HEK293T (cell line): ENCODE measurements around the gene PCED1B.

Source experiments
- CTCF ChIA-PET: fragments of 350-600 bp; formaldehyde crosslinking; extraction: SDS; loops from one replicate; lab custom pipeline; 2021; ENCODE audit warnings: antibody characterized with exemption, inconsistent platforms; lab: Yijun Ruan, JAX
- POLR2A ChIA-PET: fragments of 350-600 bp; formaldehyde crosslinking; extraction: SDS; loops from one replicate; lab custom pipeline; 2020; ENCODE audit warnings: antibody characterized with exemption, inconsistent platforms; lab: Yijun Ruan, JAX
- DNase-seq: peaks from one replicate; pipeline ENCODE4 v3.0.0; 2012; ENCODE audit warnings: mixed read lengths; ENCODE audit errors: extremely low spot score
- ARNT ChIP-seq: fragments of 450-650 bp; IDR thresholded peaks from 2 replicates; pipeline ENCODE4 v1.6.1; 2017; ENCODE audit warnings: mild to moderate bottlenecking
- BHLHE40 ChIP-seq: fragments of 450-650 bp; IDR thresholded peaks from 2 replicates; pipeline ENCODE4 v1.6.1; 2016; ENCODE audit warnings: mild to moderate bottlenecking, moderate library complexity, borderline replicate concordance
- CTBP1 ChIP-seq: fragments of 450-650 bp; IDR thresholded peaks from 2 replicates; pipeline ENCODE4 v1.6.1; 2016; ENCODE audit warnings: borderline replicate concordance
- ELF4 ChIP-seq: fragments of 450-650 bp; IDR thresholded peaks from 2 replicates; pipeline ENCODE4 v1.6.1; 2017; ENCODE audit warnings: antibody characterized with exemption
- FOXA1 ChIP-seq: fragments of 450-650 bp; IDR thresholded peaks from 2 replicates; pipeline ENCODE4 v1.6.1; 2016; ENCODE audit warnings: mild to moderate bottlenecking
- FOXK2 ChIP-seq: fragments of 450-650 bp; IDR thresholded peaks from 2 replicates; pipeline ENCODE4 v1.6.1; 2016; ENCODE audit warnings: mild to moderate bottlenecking
- FOXM1 ChIP-seq: fragments of 450-650 bp; IDR thresholded peaks from 2 replicates; pipeline ENCODE4 v1.6.1; 2017; ENCODE audit warnings: mild to moderate bottlenecking, borderline replicate concordance
- HDGF ChIP-seq: fragments of 450-650 bp; IDR thresholded peaks from 2 replicates; pipeline ENCODE4 v1.6.1; 2017; ENCODE audit warnings: antibody characterized with exemption, borderline replicate concordance
- L3MBTL2 ChIP-seq: fragments of 450-650 bp; conservative IDR thresholded peaks from 2 replicates; pipeline ENCODE4 v1.6.1; 2016; ENCODE audit warnings: mild to moderate bottlenecking
- LEF1 ChIP-seq: fragments of 450-650 bp; IDR thresholded peaks from 2 replicates; pipeline ENCODE4 v1.6.1; 2017; ENCODE audit warnings: mild to moderate bottlenecking, borderline replicate concordance
- NFRKB ChIP-seq: fragments of 450-650 bp; IDR thresholded peaks from 2 replicates; pipeline ENCODE4 v1.6.1; 2016; ENCODE audit warnings: mild to moderate bottlenecking, moderate library complexity
- SP1 ChIP-seq: fragments of 450-650 bp; IDR thresholded peaks from 2 replicates; pipeline ENCODE4 v1.6.1; 2017
- SUZ12 ChIP-seq: fragments of 450-650 bp; IDR thresholded peaks from 2 replicates; pipeline ENCODE4 v1.6.1; 2016; ENCODE audit warnings: mild to moderate bottlenecking
- TARDBP ChIP-seq: fragments of 450-650 bp; IDR thresholded peaks from 2 replicates; pipeline ENCODE4 v1.6.1; 2016
- ZNF384 ChIP-seq: fragments of 450-650 bp; IDR thresholded peaks from 2 replicates; pipeline ENCODE4 v1.6.1; 2016
- TF ChIP-seq, protein P1 (sequence below): fragments of 450-650 bp; IDR thresholded peaks from 2 replicates; pipeline ENCODE4 v1.6.1; 2016

The PCED1B gene

DNA sequence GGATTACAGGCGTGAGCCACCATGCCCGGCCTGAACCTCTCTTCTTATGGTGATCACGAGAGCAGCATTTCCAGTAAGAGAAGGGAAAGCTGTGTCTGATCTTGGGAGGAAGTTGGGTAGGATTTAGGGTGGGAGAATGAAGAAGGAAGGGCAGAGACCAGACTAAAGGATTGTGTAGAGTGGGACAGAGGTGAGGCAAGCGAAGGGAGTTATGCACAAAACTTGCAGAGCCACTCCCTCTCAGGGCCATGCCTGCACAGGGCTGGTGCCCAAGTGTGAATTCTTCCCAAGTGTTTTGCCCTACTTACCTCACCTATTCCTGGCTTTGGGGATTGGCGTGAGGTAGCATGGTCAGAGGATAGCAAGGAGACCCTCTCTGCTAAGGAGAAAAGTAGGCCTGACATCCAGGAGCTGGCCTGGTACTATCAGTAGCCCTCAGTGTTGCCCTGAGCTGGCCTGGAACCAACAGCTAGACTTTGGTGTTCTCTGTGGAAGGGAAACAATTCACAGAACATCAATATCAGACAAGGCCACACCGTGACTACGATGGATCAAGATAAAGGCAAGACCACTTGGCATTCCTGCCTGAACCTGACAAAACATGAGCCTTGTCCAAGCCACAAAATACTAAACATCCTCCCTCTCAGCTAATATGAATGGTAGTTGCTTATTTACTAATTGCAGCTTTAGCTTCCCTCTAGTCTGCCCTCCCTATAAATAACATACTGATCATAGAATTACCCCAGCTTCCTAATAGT lies 201.3 kb downstream of the PCED1B start:
- DNase-seq: no peak
- CTCF ChIA-PET: no interaction called here
- TF ChIP-seq CTBP1: no peak
- TF ChIP-seq LEF1: no peak
- no peak for TF ChIP-seq BHLHE40
- no peak for TF ChIP-seq L3MBTL2
- no peak for TF ChIP-seq TARDBP
- no peak for TF ChIP-seq FOXK2
- no peak for TF ChIP-seq HDGF
- TF ChIP-seq NFRKB: no peak
- no peak for TF ChIP-seq ELF4
- no peak for TF ChIP-seq ZNF384
- POLR2A ChIA-PET: no interaction called here

DNA sequence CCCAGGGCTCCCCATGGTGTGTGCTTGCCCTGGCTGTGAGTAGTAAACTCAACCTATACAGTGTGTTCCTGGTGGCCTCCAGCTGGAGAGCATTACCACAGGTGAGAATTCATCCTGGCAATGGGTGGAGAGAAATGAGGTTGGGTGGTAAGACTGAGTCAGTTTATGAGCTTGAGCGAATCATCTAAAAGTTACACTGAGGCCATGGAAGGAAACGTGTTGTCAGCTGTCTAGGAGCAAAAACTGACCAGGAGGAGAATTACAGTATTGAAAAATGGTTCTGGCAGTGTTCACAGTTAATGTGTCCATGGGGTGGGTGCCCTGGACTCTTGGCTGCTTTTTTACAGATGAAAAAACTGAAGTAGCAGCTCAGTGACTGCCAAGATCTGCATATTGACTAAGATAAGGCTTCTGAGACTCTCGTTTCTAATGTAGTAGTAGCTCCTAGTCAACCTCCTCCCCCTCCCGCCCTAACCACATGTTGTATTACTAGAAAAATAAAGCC lies 202.3 kb downstream of the PCED1B start:
- POLR2A ChIA-PET: no interaction called here
- CTCF ChIA-PET: no interaction called here
- no peak for DNase-seq
- TF ChIP-seq L3MBTL2 (no peak), FOXA1 (no peak), SP1 (no peak), HDGF (no peak), SUZ12 (no peak), TARDBP (no peak), NFRKB (no peak), ELF4 (no peak), FOXK2 (no peak), ARNT (no peak), FOXM1 (no peak), CTBP1 (no peak), ZNF384 (no peak), LEF1 (no peak)
- TF ChIP-seq, protein P1, sequence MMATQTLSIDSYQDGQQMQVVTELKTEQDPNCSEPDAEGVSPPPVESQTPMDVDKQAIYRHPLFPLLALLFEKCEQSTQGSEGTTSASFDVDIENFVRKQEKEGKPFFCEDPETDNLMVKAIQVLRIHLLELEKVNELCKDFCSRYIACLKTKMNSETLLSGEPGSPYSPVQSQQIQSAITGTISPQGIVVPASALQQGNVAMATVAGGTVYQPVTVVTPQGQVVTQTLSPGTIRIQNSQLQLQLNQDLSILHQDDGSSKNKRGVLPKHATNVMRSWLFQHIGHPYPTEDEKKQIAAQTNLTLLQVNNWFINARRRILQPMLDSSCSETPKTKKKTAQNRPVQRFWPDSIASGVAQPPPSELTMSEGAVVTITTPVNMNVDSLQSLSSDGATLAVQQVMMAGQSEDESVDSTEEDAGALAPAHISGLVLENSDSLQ: no peak

DNA sequence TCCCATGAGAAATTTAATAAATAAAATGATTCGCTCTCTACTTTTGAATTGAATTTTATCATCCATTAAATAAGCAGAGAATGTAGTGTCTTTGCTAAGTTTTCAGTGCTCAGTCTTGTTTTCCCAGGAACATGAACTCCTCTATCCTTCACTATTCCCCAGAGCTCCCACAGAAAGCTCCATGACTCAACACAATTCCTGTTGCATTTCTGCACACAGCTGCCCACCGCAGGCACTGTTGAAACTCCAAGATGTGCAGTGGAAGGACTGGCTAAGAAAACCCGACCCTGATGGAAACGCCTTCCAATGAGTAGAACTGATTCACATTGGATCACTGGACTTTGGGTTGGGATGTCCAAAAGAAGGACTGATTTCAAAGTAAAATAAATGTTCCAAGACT lies 202.8 kb downstream of the PCED1B start:
- TF ChIP-seq NFRKB (no peak), L3MBTL2 (no peak), TARDBP (no peak), FOXM1 (no peak), ZNF384 (no peak), HDGF (no peak), ELF4 (no peak), SUZ12 (no peak), LEF1 (no peak), CTBP1 (no peak), BHLHE40 (no peak), FOXK2 (no peak)
- TF ChIP-seq, protein P1: no peak
- POLR2A ChIA-PET: no interaction called here
- CTCF ChIA-PET: no interaction called here
- no peak for DNase-seq
